ENCODE results near the gene ANKRD33.

ANKRD33 gene

DNA sequence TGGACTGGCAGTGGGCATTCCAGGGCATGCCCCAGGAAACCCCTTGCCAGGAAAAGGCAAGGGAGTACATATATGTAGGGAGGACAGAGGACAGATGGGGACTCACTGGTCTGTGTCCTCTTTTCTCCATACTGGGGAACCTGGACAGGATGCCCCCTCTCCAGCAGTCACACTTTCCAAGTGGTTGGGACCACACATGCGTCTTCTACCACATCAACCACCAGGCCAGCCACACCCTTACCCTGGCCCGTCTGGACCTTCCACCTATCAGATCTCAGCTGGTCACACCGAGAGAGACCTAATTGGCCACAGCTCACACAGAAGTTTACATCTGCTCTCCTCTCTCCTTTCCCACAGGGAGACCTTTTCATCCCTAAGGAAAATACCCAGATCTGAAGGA lies 8.3 kb downstream of the ANKRD33 start:
- Mint-ChIP-seq H3K27me3 (no peaks in the 10 kb centered on the region), H3K9me3 (no peaks in the 10 kb centered on the region), H3K27ac (no peak overlapping the region), H3K36me3 (ENCODE audit: low read depth) (no peaks in the 10 kb centered on the region), H3K4me3 (no peak overlapping the region), H3K4me1 (ENCODE audit: low read depth) (no peaks in the 10 kb centered on the region)
- no peak for DNase-seq

DNA sequence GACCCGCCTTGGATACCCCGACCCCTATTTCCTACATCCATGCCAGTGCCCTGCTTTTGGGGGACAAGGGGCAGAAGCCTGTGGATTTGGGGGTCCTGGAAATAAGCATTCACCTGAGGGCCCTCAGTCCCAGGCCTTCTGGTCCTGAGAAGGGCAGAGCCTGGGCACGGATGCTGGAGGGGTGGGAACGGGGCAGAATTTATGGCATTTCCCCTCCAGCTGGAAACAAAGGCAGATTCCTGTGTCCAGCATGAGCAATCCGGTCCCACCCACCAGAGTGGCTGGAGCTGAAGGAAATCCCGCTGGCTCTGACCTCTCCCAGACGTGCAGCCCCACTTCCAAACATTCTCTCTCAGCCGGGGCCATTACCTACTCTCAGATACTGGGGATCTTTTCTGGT lies 9.3 kb downstream of the ANKRD33 start:
- no peaks in the 10 kb centered on the region for H3K4me1 Mint-ChIP-seq (ENCODE audit: low read depth)
- H3K4me3 Mint-ChIP-seq: no peak overlapping the region
- H3K27ac Mint-ChIP-seq: no peak overlapping the region
- no peaks in the 10 kb centered on the region for H3K27me3 Mint-ChIP-seq
- H3K36me3 Mint-ChIP-seq (ENCODE audit: low read depth): no peaks in the 10 kb centered on the region
- no peaks in the 10 kb centered on the region for H3K9me3 Mint-ChIP-seq
- no peak for DNase-seq

DNA sequence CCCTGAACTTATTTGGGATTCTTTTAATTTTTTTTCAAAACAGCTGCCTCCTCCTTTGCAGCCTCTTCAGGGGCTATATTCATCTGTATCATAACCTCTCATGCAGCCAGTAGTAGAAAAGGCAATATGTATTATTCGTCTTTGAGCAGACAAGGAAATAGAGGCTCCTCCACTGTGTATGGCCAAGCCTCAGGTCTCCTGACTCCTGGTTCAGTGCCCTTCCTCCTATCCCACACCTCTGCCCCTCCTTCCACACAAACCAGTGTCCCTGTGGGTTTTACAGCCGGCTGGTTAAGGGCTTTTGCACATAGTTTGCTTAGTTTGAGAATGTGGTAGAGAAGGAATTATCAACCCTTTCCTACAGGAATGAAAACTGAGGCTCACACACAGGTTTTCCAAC lies 10.6 kb downstream of the ANKRD33 start:
- Mint-ChIP-seq H3K4me3 (no peak overlapping the region), H3K36me3 (ENCODE audit: low read depth) (no peaks in the 10 kb centered on the region), H3K27me3 (no peaks in the 10 kb centered on the region), H3K27ac (no peak overlapping the region), H3K4me1 (ENCODE audit: low read depth) (no peaks in the 10 kb centered on the region), H3K9me3 (no peaks in the 10 kb centered on the region)
- DNase-seq: no peak

GRCh38 chr12:51898937-51899336 lies 11.0 kb downstream of the ANKRD33 start:
- no peaks in the 10 kb centered on the region for H3K27me3 Mint-ChIP-seq

DNA sequence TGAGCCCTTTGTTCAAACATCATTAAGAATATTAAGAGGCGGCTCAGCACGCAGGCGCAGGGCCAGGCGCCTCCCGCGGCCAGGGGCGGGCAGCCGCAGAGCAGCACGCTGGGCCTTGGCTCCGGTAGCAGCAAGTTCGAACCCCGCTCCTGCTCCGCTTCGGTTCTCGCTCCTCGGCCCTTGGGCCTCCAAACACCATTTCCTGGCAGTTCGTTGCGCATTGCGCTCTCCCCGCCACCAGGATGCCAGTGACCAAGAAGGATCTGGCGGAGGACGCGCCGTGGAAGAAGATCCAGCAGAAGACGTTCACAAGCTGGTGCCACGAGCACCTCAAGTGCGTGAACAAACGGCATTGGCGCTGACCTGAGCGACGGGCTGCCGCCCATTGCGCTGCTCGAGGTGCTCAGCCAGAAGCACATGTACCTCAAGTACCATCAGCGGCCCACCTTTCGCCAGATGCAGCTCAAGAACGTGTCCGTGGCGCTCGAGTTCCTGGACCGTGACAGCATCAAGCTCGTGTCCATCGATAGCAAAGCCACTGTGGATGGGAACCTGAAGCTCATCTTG lies 12.5 kb downstream of the ANKRD33 start:
- no peaks in the 10 kb centered on the region for H3K36me3 Mint-ChIP-seq (ENCODE audit: low read depth)
- DNase-seq: no peak
- no peak overlapping the region for H3K27ac Mint-ChIP-seq
- no peaks in the 10 kb centered on the region for H3K9me3 Mint-ChIP-seq
- no peaks in the 10 kb centered on the region for H3K27me3 Mint-ChIP-seq
- no peaks in the 10 kb centered on the region for H3K4me1 Mint-ChIP-seq (ENCODE audit: low read depth)
- no peak overlapping the region for H3K4me3 Mint-ChIP-seq

More at GRCh38 chr12:51898937-51899336, 11.0 kb downstream of the ANKRD33 start:
- H3K4me3 Mint-ChIP-seq: no peak overlapping the region
- no peaks in the 10 kb centered on the region for H3K36me3 Mint-ChIP-seq (ENCODE audit: low read depth)
- no peaks in the 10 kb centered on the region for H3K4me1 Mint-ChIP-seq (ENCODE audit: low read depth)
- no peak overlapping the region for H3K27ac Mint-ChIP-seq
- no peak for DNase-seq
- H3K9me3 Mint-ChIP-seq: no peaks in the 10 kb centered on the region

GRCh38 chr12:51901121-51901817 lies 13.4 kb downstream of the ANKRD33 start:
- Mint-ChIP-seq H3K4me1 (ENCODE audit: low read depth) (no peaks in the 10 kb centered on the region), H3K4me3 (no peak overlapping the region), H3K27ac (no peak overlapping the region)

GRCh38 chr12:51901881-51902280 lies 14.0 kb downstream of the ANKRD33 start:
- Mint-ChIP-seq H3K9me3 (no peaks in the 10 kb centered on the region), H3K4me1 (ENCODE audit: low read depth) (no peaks in the 10 kb centered on the region), H3K27ac (no peak overlapping the region), H3K4me3 (no peak overlapping the region), H3K36me3 (ENCODE audit: low read depth) (no peaks in the 10 kb centered on the region), H3K27me3 (peaks cover 8% of the 10 kb centered on the region)
- no peak for DNase-seq

More at GRCh38 chr12:51901121-51901817, 13.4 kb downstream of the ANKRD33 start:
- DNase-seq: no peak
- H3K27me3 Mint-ChIP-seq: peaks cover 3% of the 10 kb centered on the region
- H3K9me3 Mint-ChIP-seq: no peaks in the 10 kb centered on the region
- no peaks in the 10 kb centered on the region for H3K36me3 Mint-ChIP-seq (ENCODE audit: low read depth)

DNA sequence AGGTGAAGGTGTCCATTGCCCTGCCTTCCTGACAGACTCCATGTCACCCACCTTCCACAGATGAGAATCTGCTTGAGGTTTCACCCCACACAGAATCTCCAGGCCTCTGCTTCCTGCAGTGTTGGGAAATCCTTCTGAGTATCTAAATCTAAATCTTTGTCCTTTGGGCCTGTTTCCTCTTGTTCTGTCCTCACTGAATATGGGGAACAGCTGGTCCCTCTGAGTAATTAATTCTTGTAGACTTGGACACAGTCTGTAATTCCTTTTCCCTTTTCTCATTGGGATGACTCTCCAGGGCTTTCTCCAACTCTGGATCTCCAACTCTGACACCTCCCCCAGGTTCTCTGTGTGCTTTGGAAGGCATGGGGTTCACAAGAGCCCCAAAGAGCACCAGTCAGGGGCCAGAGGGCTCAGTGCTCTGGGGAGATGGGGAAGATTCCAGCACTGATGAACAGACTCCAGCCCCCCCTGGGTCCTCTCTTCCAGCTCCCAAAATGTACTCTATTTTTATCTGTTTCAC lies 17.1 kb downstream of the ANKRD33 start:
- peaks cover 26% of the 10 kb centered on the region for H3K27me3 Mint-ChIP-seq
- no peaks in the 10 kb centered on the region for H3K4me1 Mint-ChIP-seq (ENCODE audit: low read depth)
- H3K27ac Mint-ChIP-seq: no peak overlapping the region
- no peak overlapping the region for H3K4me3 Mint-ChIP-seq
- H3K9me3 Mint-ChIP-seq: no peaks in the 10 kb centered on the region
- DNase-seq: no peak
- H3K36me3 Mint-ChIP-seq (ENCODE audit: low read depth): no peaks in the 10 kb centered on the region

DNA sequence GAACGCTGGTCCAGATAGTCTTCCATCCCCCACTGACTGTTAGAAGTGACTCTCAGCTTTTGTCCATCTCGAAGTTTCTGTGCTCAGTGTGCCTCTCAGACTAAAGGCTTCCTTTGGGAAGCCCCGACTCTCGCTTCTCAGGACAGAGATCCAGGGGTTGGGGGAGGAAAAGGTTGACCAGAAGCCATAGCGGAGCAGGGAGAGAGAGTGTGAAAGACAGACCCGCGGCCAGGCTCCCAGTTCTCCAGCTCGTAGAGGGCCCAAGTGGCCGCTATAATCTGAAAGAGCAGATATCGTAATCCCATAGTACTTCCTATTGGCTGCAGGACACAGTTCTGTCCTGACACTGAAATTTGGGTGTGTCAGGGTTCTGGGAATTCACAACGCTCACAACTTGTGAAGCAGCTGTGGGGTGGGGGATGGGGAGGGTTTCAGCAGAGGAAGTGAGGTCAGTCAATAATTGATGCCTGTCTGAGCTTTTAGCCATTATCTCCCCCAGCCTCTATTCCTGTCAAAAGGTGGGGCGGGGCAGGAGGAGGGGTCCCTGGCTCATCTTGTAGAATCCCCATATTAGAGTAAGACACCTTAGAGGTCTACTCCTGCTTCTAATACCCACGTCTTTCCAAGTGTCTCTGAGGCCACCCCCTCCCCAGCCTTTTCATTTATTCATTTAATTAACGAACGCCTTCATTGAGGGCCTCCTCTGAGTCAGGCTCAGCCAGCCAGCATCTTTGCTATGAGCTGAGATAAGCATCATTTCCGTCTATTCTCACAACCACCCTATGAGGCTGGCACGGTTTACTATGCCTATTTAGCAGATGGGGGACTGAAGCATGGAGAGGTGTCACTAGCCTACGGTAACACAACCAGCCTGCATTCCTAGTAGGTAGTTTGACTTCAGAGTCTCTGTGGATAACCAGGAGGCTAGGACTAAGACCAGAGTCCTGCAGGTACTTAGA lies 17.8 kb downstream of the ANKRD33 start:
- H3K4me3 Mint-ChIP-seq: no peak overlapping the region
- no peaks in the 10 kb centered on the region for H3K36me3 Mint-ChIP-seq (ENCODE audit: low read depth)
- no peaks in the 10 kb centered on the region for H3K4me1 Mint-ChIP-seq (ENCODE audit: low read depth)
- DNase-seq: no peak
- H3K27me3 Mint-ChIP-seq: peaks cover 26% of the 10 kb centered on the region
- no peak overlapping the region for H3K27ac Mint-ChIP-seq
- no peaks in the 10 kb centered on the region for H3K9me3 Mint-ChIP-seq

- Mint-ChIP-seq H3K27ac (no peak overlapping the region), H3K36me3 (ENCODE audit: low read depth) (no peaks in the 10 kb centered on the region), H3K4me3 (no peak overlapping the region), H3K9me3 (no peaks in the 10 kb centered on the region), H3K27me3 (peaks cover 26% of the 10 kb centered on the region), H3K4me1 (ENCODE audit: low read depth) (no peaks in the 10 kb centered on the region)
- no peak for DNase-seq
Measured at GRCh38 chr12:51906430-51907082, 18.7 kb downstream of the ANKRD33 start.

GRCh38 chr12:51907083-51907855 lies 19.4 kb downstream of the ANKRD33 start, which contains the start of gene ACVRL1:
TSS of gene ACVRL1 (plus strand) at chr12:51907504. CDS start at chr12:51912475, 4,971 bp downstream.
- H3K4me3 Mint-ChIP-seq: no peak within 1 kb of the TSS
- no peak for DNase-seq
- H3K27me3 Mint-ChIP-seq: peaks cover 26% of the 10 kb centered on the region
- H3K27ac Mint-ChIP-seq: no peak within 1 kb of the TSS
- H3K36me3 Mint-ChIP-seq (ENCODE audit: low read depth): no peaks in the 10 kb centered on the region
- no peaks in the 10 kb centered on the region for H3K9me3 Mint-ChIP-seq
- no peaks in the 10 kb centered on the region for H3K4me1 Mint-ChIP-seq (ENCODE audit: low read depth)

- Mint-ChIP-seq H3K27me3 (peaks cover 29% of the 10 kb centered on the region), H3K4me1 (ENCODE audit: low read depth) (no peaks in the 10 kb centered on the region), H3K36me3 (ENCODE audit: low read depth) (no peaks in the 10 kb centered on the region), H3K9me3 (no peaks in the 10 kb centered on the region), H3K27ac (no peak overlapping the region), H3K4me3 (no peak overlapping the region)
- no peak for DNase-seq
Measured at GRCh38 chr12:51907856-51908425, 20.0 kb downstream of the ANKRD33 start.

DNA sequence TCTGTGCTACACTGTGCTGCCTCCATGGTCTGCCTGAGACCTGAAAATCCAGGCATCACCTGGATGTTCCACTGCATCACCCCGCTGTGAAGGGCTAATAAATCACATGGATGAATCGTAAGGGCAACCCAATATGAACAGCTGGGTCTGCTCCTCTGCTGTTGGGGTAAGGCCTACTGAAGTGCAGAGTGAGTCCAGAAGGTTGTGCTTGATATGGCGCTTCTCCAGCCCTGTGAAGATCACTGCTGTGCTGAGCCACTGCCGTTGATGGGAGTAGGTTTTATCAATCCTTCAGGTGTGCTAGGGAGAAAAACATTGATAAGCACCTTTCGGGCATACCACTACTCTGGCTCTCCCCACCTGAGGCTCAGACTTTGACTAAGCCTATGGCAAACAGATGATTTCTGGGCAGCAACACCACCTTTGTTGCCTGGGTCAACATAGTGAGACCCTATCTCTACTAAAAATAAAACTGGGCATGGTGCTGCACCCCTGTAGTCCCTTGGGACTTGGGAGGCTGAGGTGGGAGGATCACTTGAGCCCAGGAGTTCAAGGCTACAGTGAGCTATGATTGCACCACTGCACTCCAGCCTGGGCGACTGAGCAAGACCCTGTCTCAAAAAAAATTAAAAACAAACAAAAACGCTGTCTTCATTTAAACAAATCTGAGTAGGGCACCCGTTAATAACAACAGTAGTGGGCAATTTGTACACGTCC lies 21.1 kb downstream of the ANKRD33 start:
- peaks cover 29% of the 10 kb centered on the region for H3K27me3 Mint-ChIP-seq
- DNase-seq: no peak
- no peak overlapping the region for H3K27ac Mint-ChIP-seq
- no peaks in the 10 kb centered on the region for H3K9me3 Mint-ChIP-seq
- no peaks in the 10 kb centered on the region for H3K36me3 Mint-ChIP-seq (ENCODE audit: low read depth)
- no peaks in the 10 kb centered on the region for H3K4me1 Mint-ChIP-seq (ENCODE audit: low read depth)
- no peak overlapping the region for H3K4me3 Mint-ChIP-seq

Measured in activated T-cell treated with anti-CD3 and anti-CD28 coated beads, Interleukin-2, amount 50 U/mL, for 24 hours (primary cell).